HG03571 (cell line): Measurements from ENCODE around the gene TMEM161A.
"Not testable (repeated sequence)": the region's sequence is repeated elsewhere in the genome, so short reads cannot be mapped to it uniquely, and the experiment has no call there.

Experiments
- ATAC-seq: cut with Tn5 transposase; IDR thresholded peaks from one replicate; pipeline ENCODE4 v1.9.1; 2021; ENCODE audit not compliant: unreplicated experiment

The TMEM161A gene

GRCh38 chr19:19138109-19138981 is at the start of gene TMEM161A:
Gene TMEM161A (minus strand): TSS chr19:19138478. CDS start chr19:19138428, 50 bp downstream.
- ATAC-seq, result peak; percentile 96

- no peak for ATAC-seq
Measured at GRCh38 chr19:19186742-19187141, 48.5 kb upstream of the TMEM161A start.

- ATAC-seq, result no peak
Measured at GRCh38 chr19:19185853-19186740, 47.8 kb upstream of the TMEM161A start.

GRCh38 chr19:19181488-19181998 is 43.3 kb upstream of the TMEM161A start:
- ATAC-seq, result no peak

- ATAC-seq, result no peak
Measured at GRCh38 chr19:19179548-19180441, 41.5 kb upstream of the TMEM161A start.

GRCh38 chr19:19176950-19177349 is 38.7 kb upstream of the TMEM161A start:
- ATAC-seq, result no peak

GRCh38 chr19:19173243-19173642 is 35.0 kb upstream of the TMEM161A start:
- not testable (repeated sequence) for ATAC-seq

- ATAC-seq, result no peak
Measured at GRCh38 chr19:19171821-19172532, 33.7 kb upstream of the TMEM161A start.

GRCh38 chr19:19170873-19171672 is 32.8 kb upstream of the TMEM161A start:
- ATAC-seq, result no peak

- peak; percentile 79 for ATAC-seq
Measured at GRCh38 chr19:19170053-19170872, 32.0 kb upstream of the TMEM161A start, which contains the start of gene MEF2B. Gene MEF2B (minus strand): TSS chr19:19170263. CDS start chr19:19150735, 19,528 bp downstream.

GRCh38 chr19:19169236-19170052 is 31.2 kb upstream of the TMEM161A start:
- no peak for ATAC-seq

GRCh38 chr19:19167612-19168011 is 29.3 kb upstream of the TMEM161A start:
- ATAC-seq, result no peak

GRCh38 chr19:19165396-19165795 is 27.1 kb upstream of the TMEM161A start:
- ATAC-seq, result no peak

GRCh38 chr19:19162495-19162894 is 24.2 kb upstream of the TMEM161A start:
- no peak for ATAC-seq

GRCh38 chr19:19160461-19161035 is 22.3 kb upstream of the TMEM161A start:
- no peak for ATAC-seq

GRCh38 chr19:19159534-19159933 is 21.3 kb upstream of the TMEM161A start:
- ATAC-seq, result no peak

- ATAC-seq, result no peak
Measured at GRCh38 chr19:19157808-19158207, 19.5 kb upstream of the TMEM161A start.
